Left hindlimb (tissue), 1 donor: ENCODE measurements around the gene KCNIP3.
A peak's percentile ranks its signal among the peaks of the same experiment; 100 is the strongest.

Experiments used
- DNase-seq: peaks from one replicate; pipeline ENCODE4 v3.0.0-alpha.2; 2018

Gene KCNIP3

DNA sequence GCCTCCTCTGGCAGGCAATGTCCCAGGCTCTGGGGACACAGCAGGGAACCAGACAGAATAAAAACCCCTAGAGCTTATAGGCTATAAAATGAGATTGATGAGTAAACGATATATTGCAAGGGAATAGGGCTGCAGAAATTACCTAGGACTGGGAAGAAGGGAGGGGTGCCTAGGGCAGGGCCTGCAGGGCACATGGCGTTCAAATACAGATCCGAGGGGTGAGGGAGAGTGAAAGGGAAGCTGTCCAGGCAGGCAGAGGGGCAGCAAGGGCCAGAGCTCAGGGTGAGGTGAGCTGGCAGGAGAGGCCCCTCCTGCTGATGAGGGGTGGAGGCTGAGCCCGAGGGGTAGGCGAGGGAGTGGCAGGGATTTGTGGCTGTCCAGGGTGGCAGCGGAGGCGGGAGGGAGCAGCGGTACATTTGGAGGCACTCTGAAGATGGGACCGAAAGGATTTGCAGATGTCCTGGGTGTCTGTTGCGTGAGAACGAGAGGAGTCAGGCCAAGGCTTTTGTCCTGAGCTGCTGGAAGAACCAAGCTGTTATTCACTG is 33.7 kb downstream of the KCNIP3 start:
- no peak for DNase-seq

DNA sequence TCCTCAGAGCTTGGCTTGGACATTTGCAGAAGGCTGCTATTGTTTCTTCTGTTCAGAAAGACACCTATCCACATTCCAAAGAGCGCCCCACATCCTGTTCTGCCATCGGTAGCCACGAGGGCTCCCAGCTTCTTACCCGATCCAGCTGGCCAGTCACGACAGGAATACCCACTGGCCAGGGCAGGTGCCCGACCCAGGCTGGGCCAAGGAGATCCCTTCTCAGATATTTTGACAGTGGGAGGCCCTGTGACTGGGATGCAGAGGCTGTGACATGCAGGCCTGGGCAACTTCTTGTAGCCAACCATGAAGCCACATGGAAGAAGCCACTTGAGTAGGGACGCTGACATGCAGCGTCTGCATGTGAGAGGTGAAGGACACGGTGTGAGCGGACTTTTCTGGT is 34.5 kb downstream of the KCNIP3 start:
- no peak for DNase-seq

DNA sequence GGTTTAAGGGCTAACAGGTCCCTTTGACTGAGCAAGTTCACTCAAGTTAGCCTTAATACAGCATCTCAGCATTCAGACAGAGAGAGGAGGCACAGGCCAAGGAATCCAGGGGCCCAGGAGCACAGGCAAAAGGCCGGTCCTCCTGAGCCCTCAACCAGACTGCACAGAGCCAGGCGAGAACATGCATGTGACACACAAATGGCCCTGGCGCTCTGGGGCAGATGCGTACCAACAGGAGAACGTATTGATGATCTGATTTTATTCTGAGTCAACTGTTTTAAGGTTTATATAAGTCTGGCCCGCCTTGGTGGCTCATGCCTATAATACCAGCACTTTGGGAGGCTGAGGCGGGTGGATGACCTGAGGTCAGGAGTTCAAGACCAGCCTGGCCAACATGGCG is 34.9 kb downstream of the KCNIP3 start:
- DNase-seq, result no peak

DNA sequence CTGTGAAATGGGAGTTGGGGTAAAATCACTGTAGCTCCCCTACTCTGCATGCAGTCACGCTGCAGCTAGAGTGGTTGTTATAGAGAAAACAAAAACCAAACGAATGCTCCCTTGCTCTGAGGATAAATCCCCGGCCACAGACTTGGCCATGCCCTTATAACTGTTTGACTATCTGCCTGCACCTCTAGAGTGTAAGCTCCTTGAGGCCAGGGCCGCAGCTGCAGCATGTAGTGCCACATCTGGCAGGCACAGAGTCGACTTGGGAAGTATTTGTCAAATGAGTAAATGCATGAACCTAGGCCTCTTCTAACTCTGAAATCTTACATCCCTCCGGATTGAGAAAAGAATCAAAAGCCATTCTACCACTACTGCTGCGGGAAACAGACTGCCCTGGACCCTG is 35.9 kb downstream of the KCNIP3 start:
- no peak for DNase-seq

DNA sequence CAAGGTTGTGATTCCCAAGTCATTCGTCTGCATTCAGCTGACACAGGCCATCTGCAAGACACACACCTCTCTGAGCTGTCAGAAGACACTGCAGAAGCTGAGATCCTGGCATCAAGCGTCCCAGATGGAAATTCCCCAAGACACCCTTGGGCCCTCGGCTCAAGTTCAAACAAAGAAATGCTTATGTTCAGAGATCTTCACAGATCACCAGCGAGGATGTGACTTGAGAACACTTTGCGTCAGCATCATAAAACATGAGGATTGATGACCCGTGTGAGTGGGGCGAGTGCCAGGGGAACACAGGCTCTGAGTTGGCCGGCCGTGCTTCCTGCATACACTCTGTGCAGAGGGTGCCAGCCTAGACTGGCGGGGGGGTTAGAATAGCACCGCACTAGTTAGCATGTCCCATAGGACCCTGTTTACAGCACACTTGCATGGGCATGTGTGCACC is 36.8 kb downstream of the KCNIP3 start:
- DNase-seq, result no peak

DNA sequence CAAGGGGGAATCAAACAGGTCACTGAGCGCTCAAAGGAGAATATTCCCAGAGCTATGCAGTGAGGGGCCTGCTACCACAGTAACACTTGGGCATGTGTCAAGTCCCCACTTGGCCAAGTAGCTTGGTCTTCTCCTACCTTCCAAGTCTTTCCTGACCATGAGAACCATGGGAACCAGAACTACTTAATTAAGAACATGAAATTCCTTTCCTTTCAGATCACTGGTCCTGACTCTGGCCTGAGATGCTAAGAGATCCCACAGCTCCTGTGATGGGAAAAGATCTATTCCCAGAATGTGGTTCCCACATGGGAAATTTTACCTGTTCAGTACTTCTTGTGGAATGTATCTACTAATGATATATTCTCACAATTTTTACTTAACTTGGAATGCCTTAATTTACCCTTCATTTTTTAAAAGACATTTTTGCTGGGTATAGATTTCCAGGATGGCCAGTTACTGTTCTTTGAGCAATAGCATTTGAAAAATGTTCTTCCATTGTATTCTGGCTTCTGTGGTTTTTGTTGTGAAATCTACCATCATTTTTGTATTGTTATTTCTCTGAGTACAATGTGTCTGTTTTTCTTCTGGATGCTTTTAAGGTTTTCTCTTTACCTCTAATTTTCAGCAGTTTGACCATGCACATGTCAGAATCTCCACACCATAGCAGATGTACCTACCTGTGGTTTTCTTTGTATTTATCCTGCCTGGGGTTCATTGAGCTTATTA is 37.9 kb downstream of the KCNIP3 start:
- DNase-seq, result no peak

DNA sequence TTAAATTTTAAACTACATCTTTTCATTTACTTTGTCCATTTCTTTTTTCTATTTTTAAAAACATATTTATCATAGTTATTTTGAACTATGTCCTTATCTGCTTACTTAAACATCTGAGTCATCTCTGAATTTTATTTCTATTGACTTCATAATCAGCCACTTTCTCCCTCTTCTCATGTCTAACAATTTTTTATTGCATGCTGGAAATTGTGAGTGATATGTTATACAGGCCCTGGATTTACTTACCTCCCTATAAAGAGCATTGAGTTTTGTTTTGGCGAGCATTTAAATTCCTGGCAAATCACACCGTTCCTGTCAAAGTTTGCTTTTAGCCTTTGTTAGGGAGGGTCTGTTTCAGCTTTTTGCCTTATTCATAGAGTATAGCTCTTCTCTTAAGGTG is 39.3 kb downstream of the KCNIP3 start:
- DNase-seq, result no peak

DNA sequence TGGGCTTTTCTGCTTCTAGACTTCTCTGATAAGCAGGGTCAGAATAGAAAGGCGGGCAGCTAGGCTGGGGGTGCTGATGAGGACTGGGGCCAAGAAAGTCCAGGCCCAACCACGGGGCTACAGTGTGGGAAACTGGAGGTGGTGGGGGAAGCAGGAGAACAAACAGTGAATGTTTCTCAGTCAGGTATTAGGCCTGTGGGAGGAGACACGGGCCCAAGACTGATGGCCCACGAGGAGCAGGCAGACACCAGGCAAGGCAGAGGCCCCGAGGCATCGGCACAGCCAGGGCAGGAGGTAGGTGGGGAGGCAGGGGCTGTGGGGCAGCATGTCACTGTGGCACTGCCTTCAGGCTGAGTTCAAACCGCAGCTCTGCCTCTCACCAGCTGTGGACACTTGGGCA is 40.7 kb downstream of the KCNIP3 start:
- no peak for DNase-seq

DNA sequence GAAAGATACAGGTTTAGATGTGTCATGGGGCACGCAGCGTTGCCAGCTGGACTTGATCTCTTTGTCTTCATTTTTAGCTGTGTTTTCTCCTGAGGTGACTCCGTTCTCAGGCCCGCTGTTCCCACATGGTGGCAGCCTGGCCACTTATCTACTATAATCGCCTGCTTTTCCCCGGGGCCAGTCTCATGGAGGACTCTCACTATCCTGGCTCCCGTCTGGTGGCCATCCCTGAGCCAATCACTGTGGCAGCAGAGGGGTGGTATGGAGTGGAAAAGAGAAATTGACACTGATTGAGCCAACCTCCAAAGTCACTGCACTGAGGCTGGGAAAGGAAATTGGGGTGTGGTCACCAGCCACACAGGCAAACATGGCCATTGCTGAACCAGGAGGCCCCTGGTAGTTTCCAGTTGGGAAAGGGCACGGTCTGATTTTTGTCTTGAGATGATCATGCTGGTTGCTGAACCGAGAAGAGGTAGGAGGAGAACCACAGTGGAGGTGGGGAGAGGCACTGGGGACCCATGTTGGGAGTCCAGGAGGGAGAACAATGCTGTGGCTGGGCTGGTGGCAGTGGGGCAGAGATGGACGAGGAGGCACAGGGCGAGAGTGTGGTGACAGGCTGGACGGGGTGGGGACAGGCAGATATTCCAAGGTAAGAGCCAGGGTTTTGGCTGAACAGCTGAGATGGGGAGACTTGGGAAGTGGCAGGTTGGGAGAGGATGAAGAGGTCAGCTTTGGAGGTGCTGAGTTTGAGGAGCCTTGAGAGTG is 45.6 kb downstream of the KCNIP3 start:
- DNase-seq, result peak; percentile 22

DNA sequence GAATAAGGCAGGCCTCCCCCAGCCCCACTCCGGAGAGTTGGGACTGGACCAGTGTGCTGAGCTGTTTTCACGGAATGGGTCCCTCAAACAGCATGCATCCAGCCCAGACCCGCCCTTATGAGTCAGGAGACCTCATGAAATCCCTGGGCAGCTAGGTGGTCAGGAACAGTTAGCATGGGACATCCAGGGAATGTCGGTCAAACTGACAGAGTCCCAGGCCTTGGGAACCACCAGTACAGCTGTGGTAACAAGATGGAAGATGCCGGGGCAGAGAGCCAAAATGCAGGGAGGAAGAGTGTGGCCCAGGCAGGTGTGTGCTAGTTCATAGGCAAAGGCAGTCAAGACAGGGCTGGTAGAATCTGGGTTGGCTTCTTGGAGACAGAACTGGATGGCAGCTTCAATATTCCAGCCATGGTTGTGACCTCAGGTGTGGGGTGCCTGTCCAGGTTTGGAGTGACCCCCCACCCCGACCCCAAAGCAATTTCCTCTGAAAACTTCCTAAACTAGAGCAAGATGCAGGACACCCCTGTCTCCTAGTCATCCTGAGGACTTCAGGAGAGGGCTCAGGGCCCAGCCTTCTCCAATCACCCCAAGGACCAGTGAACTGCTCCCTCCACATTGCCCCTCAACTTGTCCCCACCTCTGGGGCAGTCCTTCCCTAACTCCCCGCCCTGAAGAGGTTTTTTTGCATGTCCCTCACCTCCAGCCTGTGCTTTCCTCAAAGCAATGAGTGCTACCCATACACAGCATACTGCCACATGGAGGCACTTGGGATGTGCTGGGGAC is 46.5 kb downstream of the KCNIP3 start:
- DNase-seq, result peak; percentile 21

DNA sequence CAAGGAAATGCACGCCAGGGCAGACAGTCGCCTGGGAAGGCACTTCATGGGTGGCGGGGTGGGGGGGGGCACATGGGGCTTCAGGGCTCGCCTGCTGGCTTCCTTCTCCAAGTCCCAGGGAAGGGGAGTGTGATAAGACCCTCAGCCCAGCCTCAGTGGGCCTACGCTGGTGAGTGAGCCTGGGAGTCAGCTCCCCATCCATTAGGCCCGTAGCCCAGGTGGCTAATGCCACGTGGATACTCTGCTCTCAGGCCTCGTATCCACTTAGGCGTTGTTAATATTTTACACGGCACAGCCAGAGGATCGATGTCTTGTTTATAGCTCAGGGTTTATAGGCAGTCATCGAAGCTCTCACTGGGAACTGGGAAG is 47.1 kb downstream of the KCNIP3 start:
- peak; percentile 12 for DNase-seq

DNA sequence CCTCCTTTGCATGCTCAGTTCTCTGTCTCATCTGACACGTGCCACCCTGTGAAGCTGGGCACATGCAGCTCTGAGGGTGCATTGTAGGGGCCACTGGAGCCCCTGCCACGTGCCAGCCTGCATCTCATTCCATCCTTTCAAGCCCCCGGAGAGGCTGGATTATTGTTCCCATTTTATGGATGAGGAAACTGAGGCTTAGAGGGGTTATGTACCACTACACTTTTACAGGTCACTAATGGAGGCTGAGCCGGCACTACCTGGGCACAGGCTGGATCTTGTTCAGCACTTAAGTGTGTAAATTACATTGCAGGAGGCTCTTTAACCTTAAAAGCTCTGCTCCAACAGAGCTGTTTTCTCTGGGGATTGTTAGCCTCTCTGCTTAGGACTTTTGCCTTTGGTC is 47.5 kb downstream of the KCNIP3 start:
- DNase-seq, result peak; percentile 9

DNA sequence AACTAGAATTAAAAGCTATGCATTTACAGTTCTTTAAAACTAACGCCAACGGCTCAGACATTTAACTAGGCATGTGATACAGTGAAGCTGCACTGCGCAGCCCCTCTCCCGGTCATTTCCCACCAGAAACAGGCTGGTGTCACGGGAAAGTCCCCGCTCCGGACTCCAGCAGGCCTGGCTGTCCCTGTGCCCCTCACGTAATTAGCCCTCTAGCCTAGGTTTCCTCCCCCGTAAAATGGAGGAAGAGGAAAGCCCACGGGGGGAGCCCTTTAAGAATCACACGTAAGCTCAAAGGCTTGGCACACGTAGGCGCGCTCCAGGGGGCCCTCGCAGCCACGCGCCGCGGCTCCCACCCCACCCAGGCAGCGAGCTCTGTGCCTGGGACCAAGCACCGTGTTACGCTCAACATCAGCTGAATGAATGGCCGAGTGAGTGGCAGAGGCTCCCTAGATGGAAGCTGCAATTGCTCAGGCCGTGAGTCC is 48.0 kb downstream of the KCNIP3 start:
- DNase-seq, result no peak

DNA sequence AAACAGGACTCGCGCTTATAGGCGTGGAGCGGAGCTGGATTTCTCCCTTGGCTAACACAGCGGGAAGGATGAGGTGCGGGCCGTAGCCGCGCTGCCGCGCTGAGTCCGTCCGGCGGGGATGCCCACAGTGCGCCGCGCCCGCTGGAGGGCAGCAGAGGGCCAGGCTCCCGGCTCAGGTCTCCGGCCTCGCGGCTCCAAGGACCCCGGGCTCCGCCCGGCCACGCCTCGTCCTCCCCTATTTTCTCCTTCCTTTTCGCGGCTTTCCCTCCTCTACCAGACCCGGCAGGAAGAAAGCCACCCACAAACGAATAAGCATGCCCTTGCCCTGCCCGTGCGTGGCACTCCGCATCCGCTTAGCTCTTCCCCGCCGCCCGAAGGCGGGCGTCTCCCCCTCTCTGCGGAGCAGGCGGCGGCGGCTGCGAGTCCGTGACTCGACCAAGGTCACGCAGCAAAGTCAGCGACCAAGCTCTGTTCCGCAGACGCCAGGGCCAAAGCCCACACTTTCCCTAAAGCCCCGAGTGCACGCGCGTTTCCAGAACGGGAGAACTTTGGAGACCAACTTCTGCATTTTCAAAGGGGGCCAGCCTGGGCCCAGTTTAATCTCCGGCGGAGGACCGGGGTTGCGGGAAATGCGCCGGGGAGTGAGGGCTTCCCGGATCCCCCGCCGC is 48.5 kb downstream of the KCNIP3 start:
- peak; percentile 88 for DNase-seq

DNA sequence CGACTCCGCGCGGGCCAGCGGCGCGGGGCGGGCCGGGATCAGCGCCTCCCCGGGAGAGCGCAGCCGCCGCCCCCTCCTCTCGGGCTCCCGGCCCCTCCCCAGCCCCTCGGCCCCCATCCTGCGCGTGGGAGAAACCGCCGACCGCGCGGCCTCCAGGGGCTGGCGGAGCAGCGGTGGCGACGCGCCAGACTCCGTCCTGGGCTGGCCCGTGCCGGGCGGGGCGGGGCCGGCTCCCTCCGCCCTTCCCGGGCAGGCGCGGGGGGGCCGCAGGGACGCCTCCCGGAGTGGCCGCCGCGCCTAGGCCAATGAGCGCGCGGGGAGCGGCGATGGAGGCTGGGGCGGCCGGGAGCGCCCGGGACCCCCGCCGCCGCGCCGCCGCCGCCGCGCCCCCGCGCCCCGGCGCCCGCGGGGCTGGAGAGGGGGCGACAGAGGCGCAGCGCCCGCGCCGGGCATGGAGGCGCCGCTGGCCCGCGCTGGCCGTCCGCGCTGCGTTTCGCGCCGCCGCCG is 49.1 kb downstream of the KCNIP3 start:
- DNase-seq, result peak; percentile 60

DNA sequence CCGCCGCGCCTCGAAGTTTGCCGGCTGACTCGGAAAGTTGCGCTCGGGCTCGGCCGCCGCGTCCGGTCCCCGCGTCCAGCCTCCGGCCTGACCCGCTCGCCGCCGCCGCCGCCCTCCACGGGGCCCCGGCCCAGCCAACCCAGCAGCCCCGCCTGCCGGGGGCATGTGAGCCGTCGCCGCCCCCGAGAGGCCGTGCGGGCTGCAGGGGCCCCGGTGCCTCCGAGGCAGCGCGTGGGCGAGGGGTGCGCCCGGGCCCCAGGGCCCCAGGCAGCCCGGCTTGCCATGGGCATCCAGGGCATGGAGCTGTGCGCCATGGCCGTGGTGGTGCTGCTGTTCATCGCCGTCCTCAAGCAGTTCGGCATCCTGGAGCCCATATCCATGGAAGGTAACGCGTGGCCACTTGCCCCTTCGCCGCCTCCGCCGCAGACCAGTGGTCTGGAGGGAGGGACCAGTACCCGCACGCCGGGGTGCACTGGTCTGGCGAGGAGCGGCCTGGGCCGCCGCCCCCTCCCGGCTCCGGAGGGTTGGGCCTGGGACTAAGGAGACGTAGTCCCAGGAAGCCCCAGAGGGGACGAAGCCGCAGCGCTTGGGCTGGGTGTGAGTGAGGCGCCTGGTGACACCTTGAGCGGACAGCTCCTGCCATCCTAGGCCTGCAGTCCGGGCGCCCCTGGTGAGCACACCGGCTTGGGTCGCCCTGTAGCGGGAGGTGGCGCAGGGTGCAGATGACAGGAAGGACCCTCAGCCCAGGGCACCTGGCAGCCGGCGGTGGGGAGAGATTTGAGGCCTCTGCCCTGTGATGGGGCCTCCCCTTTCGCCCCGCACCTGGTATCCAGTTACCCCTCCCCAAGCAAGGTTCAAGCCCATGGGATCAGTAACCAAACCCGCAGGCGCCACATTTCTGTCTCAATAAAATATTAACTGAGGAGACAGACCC is 49.9 kb downstream of the KCNIP3 start:
- DNase-seq, result no peak

DNA sequence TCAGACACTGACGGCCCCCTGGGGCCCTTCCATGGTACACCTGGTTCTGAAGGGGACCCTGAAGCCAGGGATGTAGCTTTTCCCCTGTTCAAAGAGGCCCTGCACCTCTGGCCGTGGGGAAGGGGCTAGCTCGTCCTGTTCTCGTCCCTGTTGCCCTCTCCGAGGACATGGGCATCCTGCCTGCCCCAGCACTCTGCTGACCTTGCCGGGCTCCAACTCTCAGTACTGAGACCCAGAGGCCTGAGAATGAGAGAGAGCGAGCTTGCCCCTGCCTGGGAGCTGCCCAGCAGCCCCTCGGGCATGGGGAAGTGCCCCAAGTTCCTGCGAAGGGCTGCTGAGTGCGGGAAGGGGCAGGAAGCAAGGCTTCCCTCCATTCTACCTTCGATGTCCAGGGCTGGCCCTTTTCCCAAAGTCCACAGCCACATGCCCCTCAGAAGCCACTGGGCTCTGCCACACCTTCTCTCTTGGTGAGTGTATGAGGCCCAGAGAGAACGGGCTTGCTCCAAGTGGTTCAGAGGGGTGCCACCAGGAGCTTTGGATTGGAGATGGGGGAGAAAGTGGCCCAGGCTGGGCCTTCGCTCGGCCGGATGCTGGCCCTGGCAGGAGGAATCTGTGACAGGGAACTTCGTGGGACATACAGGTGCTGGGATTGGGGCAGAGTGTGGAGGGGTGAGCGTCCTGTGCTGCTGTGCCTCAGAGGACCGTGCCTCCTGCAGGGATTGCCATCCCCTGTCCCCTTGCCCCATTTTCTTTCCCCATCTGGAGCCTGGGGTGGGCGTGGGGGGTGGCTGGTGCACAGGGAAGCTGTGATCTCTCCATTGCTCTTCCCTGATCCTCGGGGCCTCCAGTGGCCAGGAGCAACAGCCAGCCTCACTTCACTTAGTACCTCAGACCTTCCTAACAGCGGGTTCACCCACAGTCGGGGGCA is 50.8 kb downstream of the KCNIP3 start:
- DNase-seq, result no peak

DNA sequence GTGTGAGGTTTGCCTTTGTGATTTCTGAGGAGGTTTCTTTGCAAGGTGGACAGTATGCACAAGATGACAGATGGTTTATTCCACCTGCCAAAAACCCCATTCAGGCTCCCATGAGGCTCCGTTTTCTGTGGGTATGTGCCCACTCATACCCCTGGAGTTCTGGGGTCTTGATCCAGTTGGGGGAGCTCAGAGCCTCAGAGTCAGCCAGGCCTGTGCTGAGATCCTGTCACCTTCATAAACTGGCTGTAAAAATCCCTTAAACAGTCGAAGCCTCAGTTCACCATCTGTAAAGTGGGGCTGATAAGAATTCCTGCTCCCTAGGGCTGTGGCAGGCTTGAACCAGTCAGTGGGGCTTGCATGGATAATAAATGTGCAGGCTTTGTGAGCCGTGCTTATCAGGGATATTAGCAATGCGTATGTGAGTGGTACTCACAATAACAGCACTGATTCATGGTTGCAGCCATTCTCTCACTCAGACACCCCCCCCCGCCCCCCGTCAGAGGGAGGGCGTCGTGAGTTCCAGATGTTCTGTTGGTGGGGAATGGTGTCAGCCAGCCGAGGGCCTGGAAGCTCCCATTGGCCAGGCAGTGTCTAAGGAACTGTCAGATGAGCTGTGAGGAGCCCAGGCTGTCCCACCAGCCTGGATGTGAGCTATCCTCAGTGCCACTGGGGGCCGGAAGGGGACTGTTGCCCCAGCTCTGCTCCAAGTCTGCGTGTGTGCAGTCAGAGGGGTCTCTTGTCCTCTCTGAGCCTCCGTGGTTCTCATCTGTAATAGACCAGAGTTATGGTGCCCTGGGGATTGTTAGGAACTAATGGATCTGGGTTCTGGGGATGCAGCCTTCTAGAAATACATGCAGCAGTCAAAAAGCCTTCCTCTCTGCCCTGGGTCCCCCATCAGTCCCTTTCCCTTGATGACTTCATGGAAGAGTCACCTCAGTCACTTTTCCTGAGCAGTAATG is 51.7 kb downstream of the KCNIP3 start:
- no peak for DNase-seq
